Right hindlimb (tissue), 1 donor: ENCODE measurements around the gene UBALD1.
"Not testable (repeated sequence)": the region's sequence is repeated elsewhere in the genome, so short reads cannot be mapped to it uniquely, and the experiment has no call there.

Experiments
- DNase-seq: peaks from one replicate; pipeline ENCODE4 v3.0.0-alpha.2; 2018

Gene UBALD1

DNA sequence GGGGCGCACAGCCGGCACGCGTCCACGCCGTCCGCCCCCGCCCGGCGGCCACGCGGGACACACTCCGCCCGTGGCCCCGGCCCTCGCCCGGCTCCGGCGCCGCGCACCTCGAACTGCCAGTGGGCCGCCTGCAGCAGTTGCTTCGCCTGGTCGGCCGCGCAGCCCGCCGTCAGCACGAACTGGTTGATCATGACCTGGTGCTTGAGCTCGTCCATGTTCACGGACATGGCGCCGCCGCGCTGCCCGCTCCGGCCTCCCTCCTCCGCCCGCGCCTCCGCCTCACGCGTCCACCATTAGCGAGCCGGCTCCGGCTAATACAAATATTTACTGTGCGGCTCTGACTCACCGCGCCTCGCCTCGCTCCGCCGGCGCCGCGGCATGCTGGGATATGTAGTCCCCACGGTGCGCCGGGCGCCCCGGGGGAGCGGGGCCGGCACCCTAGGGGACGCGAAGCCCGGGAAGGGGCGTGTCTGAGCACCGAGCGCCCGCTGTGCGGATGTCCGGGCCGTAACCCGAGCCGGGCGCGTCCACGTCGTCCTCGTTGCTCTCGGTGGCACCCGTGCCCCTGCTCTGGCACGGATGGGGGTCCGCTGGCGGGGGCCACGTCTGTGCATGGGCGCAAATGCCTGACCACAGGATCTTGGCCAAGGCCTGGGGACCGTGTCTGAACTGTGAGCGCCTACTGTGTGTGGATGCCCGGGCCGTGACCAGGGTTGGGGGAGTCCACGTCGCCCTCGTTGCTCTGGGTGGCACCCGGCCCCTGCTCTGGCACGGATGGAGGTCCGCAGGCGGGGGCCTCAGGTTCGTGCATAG, at the start of gene UBALD1:
TSS of gene UBALD1 (minus strand) at position 318 of the 813 bp plus-strand sequence. CDS start at position 227, 91 bp downstream.
- DNase-seq, result peak; percentile 86

DNA sequence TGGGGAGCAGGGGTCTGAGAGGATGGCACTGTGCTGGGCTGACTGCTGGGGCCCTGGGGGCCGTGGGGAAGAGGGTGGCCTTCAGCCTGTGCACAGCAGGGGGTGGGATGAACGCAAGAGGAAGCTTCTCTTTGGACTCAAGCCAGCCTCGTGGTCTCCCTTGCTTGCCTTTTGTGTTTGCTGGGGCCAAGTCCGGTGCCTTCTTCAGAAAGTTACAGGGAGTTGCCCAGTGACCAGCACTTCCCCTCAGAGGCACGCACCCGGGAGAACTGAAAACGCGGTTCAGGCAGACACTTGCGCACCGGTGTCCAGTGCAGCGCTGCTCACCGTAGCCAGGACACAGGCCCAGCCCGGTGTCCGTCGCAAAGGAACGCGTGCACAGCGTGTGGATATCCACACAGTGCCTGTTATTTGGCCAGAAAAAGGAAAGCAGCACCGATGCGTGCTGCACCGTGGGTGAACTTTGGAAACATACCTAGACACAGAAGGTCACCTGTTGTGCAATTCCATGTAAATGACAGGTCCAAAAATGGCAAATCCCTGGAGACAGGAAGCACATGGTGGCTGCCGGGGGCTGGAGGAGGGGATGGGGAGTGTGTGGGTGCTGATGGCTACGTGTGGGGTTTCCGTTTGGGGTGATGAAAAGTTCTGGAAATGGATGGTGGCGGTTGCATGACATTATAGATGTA, 49.2 kb upstream of the UBALD1 start:
- DNase-seq, result no peak

DNA sequence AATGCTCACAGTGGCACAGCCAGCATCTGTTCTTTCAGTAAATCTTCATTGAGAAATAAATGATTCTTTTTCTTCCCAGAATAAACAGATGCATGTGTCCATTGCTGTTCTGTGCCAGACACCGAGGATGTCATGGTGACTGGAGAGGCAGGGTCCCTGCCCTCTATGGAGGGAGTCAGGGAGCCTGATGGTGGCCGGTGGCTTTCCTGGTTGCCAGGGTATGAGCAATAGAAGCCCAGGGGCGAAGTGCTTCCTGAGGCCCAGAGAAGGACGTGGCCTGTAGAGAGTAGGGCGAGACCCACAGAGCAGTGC, 48.7 kb upstream of the UBALD1 start:
- DNase-seq, result no peak

DNA sequence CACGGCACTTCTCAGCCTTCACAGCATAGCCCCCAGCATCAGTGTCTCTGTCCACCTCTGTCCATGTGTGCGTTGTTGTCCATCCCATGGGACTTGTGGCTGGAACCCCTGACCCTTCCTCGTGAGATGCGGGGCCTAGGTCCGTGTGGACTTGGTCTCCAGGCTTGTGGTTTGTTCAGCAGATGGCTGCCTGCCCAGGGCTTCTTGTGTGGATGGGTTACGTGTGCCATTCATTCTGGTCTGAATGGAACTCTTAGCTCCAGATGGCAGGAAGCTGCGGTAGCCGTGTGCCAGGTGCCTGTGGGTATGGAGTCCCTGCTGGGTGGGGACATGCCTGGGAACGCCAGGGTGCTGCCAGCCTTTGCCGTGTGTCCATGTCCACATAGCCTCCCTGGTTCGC, 47.0 kb upstream of the UBALD1 start:
- no peak for DNase-seq

DNA sequence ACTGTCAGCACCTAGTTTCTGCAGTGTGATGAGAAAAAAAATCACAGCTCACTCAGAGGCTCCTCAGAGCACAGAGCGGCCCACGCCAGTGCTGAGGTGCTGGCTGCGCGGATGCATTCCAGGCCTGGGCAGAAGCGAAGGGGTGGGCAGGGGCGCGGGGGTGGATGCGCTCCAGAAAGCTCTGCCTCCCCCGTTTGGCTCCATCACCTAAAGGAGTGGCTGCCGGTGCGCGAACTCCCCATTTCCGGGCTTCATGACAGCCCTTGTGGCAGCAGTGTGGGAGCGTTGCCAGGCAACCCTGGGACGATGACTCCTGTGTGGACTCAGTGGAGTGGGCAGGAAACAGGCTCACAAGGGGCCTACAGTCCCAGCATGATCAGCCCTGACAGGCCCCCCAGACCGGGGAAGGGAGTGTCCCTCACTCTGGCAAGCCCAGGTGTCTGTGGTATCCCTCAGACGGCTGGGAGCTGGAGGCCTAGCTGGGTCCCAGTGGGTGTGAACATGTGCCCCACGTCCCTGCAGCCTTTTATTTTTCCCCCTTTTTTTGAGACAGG, 45.8 kb upstream of the UBALD1 start:
- peak; percentile 79 for DNase-seq

DNA sequence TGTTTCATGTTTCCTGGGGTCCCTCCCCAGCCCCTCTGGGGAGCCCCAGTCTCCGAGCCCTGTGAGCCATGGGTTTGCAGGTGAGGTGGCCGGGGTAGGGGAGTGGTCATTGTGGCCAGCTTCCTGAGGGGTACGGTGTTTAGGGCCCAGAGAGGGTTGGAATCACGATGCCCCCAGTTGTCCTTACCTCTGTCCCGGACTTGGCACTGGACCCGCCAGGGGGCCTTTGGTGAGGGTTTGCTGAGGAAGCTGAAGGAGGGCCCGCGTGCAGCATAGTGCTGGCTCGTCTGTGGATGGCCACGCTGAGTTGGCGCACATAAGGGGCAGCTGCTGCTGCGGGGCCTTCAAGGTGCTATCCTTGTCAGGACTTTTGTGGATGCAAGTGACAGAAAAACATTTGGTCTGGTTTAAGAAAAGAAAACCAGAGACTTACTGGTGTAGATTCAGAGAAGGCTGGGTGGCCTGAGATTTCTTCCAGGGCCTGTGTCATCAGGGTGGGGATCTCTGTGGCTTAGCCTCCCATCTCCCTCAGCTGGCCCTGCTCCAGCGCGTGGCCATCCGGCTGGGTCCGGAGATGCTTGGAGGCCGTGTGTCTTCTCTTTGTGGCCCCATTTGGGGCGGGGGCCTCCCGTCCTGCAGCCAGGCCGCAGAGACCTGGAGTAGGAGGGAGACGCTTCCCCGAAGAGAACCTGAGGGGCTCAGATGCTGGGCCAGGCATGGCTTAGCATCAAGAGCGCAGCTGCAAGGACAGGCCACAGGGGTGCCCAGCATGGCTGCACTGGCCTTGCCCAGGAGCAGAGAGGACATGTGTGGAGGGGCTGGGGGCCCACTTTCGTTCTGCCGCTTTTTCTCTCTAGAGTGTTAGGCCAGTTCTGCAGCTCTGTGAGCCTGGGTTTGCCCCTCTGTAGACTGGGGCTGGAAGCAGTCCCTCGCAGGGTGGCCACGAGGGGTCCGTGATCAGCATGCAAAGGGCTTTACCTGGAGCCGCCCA, 45.0 kb upstream of the UBALD1 start:
- no peak for DNase-seq

DNA sequence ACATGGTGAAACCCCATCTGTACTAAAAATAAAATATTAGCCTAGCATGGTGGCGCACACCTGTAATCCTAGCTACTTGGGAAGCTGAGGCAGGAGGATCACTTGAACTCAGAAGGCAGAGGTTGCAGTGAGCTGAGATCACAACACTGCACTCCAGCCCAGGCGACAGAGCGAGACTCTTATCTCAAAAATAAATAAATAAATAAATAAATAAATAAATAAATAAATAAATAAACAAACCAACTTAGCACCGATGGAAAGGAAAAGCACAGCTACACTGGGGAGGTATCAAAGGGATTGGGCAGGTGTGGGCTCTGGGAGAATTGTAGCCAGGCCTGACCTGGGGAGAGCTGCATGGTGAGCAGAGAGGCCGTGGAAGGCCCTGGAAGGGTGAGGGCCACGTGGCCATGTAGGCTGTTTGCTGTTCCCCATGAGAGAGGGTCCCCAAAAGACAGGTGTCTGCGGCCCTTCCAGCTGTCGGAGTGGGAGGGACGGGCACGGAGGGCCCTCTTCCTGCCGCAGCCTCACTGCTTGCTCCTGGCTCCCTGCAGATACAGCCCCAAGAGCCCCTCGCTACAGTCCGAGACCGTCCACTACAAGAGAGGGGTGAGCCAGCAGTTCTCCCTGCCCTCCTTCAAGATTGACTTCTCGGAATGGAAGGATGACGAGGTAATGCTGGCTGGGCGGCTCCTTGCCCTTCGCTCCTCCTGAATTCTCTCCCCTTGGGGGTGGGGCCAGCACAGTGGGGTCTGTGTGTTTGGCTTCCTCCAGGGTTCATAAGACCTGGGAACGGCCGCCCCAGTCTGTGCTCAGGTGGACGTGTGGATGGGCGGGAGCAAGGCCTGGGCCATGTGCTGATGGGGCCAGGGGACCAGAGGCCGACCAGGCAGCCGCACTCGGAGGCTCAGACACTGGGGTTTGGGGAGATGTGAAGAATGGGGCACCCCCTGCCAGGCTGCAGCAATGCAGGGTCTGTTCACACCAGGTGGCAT, 42.3 kb upstream of the UBALD1 start:
- no peak for DNase-seq

DNA sequence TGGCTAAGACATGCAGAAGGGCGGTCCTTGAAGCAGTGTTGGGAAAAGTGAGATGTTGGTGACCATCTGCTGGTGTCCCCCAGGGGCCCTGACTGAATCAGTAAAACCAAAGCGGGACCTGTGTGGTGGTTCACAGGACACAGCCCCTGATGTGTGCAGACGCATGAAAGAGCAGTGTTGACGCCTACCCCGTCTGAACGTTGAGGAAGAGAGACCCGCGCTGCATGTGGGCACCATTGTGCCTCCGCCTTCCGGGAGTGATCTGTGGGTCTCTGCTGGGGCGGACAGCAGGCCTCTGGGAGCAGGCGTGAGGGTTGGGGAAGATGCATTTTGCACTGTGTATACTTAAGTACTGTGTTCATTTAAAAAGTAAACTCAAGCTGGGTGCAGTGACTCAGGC, 41.5 kb upstream of the UBALD1 start:
- DNase-seq, result no peak

DNA sequence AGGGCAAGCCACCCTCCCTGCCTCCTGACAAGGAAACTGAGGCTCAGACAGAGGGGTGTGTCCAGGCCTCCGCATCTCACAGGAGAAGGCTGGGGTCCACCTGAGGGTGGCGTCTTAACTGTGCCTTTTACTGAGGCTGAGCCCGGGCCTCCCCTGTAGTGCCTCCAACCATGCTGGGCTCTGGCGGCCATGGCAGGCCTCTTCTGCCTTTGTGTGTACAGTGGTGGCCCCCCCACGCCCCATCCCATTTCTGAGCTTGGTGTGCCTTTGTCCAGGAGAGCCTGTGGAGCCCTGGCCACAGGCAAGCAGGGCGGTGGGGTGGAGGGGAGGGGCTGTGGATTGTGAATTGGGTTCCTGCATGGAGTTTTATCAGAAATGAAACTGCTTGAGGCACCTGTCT, 41.1 kb upstream of the UBALD1 start:
- no peak for DNase-seq

DNA sequence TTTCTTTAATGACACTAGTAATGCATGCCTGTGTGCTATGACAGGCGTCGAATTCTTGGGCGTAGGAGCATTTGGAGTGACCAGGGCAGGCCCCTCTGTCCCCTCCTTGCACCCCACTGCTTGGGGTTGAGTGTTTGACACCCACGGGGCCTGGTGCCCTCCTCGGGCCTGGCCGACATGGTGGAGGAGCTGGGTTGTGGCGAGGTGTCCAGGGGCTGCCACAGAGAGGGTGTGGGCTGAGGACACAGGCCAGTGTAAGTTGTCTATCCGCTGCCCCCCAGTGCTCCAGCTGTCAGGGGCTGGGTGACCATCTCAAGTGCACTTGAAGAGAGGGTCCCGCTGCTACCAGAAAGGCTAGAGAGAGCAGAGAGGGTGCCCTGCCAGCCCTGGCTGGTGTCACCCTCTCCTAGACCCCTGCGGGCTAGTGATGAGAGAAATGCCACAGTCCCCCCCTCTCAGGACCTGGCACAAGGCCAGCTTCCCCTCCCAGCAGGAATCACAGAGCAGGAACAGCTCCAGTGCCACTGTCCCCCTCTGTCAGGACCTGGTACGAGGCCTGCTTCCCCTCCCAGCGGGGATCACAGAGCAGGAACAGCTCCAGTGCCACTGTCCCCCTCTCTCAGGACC, 40.4 kb upstream of the UBALD1 start:
- no peak for DNase-seq

DNA sequence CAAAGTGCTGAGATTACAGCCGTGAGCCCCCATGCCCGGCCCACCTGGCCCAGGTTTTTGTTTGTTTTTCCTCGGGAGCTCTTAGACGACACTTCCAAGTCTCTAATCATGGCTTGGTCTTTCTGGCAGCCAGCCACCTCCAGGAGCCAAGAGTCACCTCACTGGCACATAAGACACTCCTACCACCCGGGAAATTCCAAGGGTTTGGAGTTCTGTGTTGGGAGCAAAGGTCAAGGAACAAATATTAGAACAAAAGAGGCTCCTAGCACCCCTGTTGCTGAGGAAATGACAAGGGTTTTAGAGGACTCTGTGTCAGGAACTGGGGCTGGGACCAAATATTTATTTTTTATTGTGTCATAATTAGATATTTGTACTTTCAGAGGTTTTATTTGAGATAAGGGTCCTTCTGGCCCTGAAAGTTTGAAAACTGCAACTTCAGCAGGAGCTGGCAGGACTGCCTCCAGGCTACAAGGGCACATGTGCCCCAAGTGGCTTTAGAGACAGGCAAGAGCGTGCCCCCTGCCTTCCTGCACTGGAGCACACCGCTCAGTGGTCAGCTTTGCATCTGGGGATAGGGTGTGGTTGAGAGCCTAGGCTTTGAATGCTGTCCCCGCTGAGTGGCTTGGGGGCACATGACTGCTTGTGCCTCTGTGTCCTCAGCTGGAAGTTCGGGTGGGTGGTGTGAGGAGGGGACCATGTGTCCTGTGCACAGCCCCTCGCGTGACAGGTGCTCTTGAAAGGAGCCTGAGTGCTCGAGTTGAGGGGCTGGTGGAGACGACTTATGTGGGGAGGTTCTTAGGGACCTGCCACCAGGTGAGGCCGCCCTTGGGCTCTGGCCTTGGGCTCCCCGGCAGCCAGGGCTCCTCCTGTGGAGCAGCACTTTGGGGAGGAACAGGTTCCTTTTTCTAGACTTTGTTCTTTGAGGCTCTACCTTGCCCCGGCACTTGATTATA, 39.6 kb upstream of the UBALD1 start:
- DNase-seq, result no peak

DNA sequence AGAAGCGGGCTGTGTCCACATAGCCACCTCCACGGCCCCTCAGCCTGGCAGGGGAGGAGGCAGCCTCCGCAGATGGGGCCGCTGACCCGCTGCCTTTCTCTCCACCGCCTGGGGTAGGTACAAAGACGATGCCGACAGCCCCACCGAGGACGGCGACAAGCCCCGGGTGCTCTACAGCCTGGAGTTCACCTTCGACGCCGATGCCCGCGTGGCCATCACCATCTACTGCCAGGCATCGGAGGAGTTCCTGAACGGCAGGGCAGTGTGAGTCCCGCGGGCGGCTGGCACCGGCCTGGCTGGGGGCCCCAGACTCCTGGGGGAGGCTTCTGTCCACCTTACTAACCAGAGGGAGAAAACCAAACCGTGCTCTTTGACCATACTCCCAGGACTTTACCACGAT, 37.9 kb upstream of the UBALD1 start:
- no peak for DNase-seq

DNA sequence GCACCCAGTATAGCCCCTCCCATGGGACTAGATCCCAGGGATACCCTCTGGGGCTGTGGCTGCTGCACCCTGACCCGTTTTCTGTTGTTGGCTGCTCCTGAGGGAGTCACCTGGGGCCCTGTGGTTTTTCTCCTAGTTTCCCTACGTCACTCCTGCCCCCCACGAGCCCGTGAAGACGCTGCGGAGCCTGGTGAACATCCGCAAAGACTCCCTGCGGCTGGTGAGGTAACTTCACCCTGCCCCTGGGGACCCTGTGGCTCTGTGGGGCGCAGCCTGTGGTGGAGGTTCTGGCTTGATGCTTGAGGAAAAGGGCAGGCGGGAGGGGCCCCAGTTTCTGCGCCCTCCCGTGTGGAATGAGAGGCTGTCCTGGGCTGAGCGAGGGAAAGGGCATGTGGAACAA, 37.1 kb upstream of the UBALD1 start:
- DNase-seq, result no peak

DNA sequence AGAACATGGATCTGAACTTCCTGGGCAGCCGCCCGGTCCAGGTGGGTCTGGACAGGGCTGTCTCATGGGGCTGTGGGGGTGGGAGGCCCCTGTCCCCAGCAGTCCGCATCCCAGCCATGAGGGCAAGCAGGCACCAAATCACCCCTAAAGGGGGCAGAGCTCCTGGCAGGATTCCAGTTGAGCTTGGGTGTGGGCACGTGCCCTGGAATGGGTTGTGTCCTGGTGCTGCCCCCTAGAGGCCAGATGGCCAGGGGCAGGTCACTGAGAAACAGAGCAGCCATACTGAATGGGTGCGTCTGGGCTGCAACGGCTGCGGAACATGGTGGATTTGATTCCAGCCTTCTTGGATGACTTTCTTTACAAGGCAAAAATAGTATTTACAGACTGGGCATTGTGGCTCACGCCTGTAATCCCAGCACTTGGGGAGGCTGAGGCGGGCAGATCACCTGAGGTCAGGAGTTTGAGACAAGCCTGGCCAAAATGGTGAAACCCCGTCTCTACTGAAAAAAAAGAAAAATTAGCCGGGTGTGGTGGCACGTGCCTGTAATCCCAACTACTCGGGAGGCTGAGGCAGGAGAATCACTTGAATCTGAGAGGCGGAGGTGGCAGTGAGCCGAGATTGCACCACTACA, 35.9 kb upstream of the UBALD1 start:
- not testable (repeated sequence) for DNase-seq

DNA sequence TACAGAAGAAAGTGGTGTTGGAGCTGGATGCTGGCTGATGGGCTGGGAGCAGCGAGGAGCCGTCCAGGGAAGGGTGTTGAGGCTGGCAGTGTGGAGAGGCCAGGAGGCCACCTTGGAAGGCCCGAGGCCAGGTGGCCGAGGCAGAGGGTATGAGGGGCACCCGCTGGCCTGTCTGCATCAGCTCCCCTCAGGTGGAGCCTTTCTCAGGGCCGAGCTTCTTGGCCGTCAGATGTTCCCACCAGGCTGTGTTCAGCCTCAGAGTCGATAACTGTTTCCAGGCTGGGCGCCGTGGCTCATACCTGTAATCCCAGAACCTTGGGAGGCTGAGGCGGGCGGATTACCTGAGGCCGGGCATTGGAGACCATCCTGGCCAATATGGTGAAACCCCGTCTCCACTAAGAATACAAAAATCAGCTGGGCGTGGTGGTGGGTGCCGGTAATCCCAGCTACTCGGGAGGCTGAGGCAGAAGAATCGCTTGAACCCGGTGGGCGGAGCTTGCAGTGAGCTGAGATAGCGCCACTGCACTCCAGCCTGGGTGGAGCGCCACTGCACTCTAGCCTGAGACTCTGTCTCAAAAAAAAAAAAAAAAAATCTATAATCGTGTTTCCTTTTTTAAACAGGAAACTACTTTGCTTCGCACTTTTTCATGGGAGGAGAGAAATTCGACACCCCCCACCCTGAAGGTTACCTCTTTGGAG, 35.2 kb upstream of the UBALD1 start:
- no peak for DNase-seq

DNA sequence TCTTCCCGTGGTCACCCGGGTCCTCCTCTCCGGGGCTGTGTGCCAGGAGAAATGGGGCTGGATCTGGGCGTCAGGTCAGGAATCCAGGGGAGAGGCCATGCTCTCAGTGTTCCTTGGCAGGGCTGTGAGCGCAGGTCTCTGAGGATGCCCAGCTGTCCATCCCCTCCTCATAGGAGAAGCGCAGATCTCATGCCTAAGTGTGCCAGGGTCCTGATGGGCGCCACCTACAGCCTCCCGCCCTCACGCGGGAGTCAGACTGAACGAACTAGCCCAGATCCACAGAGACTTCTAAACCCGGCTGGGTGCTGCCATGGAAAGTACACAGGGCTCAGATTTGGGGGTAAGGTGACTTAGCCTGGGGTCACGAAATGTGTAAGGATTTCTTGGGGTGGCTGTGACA, 34.2 kb upstream of the UBALD1 start:
- DNase-seq, result no peak

DNA sequence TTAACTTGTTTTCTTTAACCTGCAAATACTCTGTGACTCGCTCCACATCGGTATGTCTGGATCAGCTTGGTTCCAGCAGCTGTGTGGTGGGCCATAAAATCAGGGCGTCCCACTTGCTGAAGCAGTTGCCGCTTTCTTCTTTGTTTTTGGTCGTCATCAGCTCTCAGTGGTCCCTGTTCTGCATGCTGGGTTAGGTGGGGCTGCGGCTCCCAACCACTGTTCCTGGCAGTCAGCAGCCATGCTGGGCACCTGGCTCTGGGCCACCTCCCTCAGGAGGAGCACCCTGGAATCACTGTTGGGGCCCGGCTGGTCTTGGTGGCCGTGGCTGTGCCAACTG, 32.9 kb upstream of the UBALD1 start:
- DNase-seq, result no peak

DNA sequence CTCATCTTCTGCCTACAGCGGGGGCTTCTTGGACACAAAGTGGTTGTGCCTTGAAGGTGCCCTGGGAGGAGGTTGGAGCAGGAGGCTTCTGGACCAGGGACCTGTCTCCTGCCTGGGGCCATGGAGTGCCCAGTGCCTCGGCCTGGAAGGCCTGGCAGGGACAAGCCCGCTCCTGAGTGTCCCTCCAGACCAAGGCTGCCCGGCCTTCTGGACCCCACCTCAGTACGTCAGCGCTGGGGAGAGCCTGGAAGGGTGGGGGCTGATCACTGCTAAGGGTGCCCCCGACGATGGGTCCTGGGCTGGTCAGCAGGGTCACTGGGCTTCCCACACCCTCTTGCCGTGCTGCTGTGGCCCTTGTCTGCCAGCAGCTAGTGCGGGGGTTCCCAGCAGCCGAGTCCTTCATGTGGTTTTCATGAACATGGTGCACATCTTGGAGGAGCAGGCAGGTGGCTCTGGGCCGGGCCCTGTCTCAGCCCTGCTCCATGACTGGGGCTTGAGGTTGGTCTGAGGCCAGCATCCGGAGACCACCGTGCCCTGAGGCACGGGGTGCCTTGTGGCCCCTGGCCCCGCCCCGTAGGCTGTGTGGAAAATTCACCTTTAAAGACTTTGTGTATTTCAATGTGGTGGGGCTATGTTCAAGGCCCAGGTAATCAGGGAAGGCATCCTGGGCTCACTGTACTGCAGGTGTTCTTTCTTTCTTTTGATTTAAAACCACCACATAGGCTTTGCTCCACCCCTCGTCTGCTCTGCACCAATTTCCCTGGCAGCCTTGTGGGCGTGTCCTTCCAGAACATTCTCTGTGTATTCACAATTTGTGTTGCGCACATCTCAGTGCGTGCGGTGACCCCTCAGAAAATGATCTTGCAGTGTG, 32.3 kb upstream of the UBALD1 start:
- no peak for DNase-seq
